K562 (cell line): ENCODE data around the gene NHS. TPM values are rescaled to one million over a fixed set of nuclear protein-coding genes. Genes with fewer than 3 reads are reported as not detected.

Source experiments
- ATAC-seq: fragments of 200-7000 bp; cut with Tn5 transposase; 3 replicates; pipeline ENCODE4 v1.9.1; 2020; ENCODE audit warnings: moderate library complexity
- BruUV-seq: library from RNA; stranded (reverse); fragments of 400-500 nt; replicated peaks from 2 replicates; lab custom pipeline; 2021; lab: Mats Ljungman, UMichigan
- CTCF ChIA-PET: fragments of 300-600 bp; formaldehyde crosslinking; extraction: SDS; loops from one replicate; lab custom pipeline; 2021; ENCODE audit warnings: low intra/inter-chr PET ratio; lab: Yijun Ruan, JAX
- POLR2A ChIA-PET: fragments of 300-600, 350-650 bp; sonication (Branson Sonifier 250); formaldehyde crosslinking; extraction: SDS; loops from one replicate; lab custom pipeline; 2021; ENCODE audit warnings: antibody characterized with exemption, inconsistent platforms; lab: Yijun Ruan, JAX
- DNase-seq, 4 experiments: peaks; one replicate each; pipeline versions ENCODE4 v3.0.0 to v3.0.0-alpha.2; 2011 to 2018; ENCODE audit warnings: low spot score in 3 of 4, mixed read lengths in 3 of 4; ENCODE audit errors: extremely low read depth in 1 of 4
- FAIRE-seq: peaks from 2 replicates; lab custom pipeline; 2011; peaks lifted over from hg19 to GRCh38; lab: Jason Lieb, UNC
- H2AFZ ChIP-seq: 2 replicates; pipeline ENCODE4 v1.6.0; 2011; ENCODE audit warnings: low read depth, low read length, control low read depth, inconsistent platforms
- H3K27ac ChIP-seq: fragments of 200-600 bp; 3 replicates; pipeline ENCODE4 v1.8.0; 2011; ENCODE audit warnings: low read depth, mild to moderate bottlenecking, control low read depth, inconsistent platforms, low read length, moderate library complexity, mixed read lengths; ENCODE audit errors: extremely low read depth
- H3K27me3 ChIP-seq, 2 experiments: fragments of 300-600 bp in 1 of 2; 2 replicates in 1 of 2; 3 replicates in 1 of 2; pipeline versions ENCODE4 v1.6.0 to v1.8.0; 2011; ENCODE audit warnings: inconsistent platforms in 2 of 2, low read length in 2 of 2, mild to moderate bottlenecking in 1 of 2, mixed read lengths in 1 of 2, moderate library complexity in 1 of 2; ENCODE audit not compliant: control insufficient read depth in 2 of 2, insufficient read depth in 2 of 2
- H3K36me3 ChIP-seq: fragments of 300-600 bp; 3 replicates; pipeline ENCODE4 v1.8.0; 2011; ENCODE audit warnings: mild to moderate bottlenecking, low read length, inconsistent platforms; ENCODE audit not compliant: control insufficient read depth, insufficient read depth
- H3K4me1 ChIP-seq, 2 experiments: fragments of 200-600 bp in 1 of 2; replicated peaks in 1 of 2; 2 replicates in 1 of 2; 3 replicates in 1 of 2; pipeline versions ENCODE4 v1.5.1 to v1.8.0; 2011; ENCODE audit warnings: inconsistent platforms in 2 of 2, low read length in 2 of 2, mild to moderate bottlenecking in 1 of 2, mixed read lengths in 1 of 2, moderate library complexity in 1 of 2; ENCODE audit not compliant: control insufficient read depth in 2 of 2, insufficient read depth in 2 of 2
- H3K4me2 ChIP-seq: 2 replicates; pipeline ENCODE4 v1.6.1; 2011; ENCODE audit warnings: low read length, control low read depth, inconsistent platforms, mixed read lengths; ENCODE audit not compliant: insufficient read depth
- H3K4me3 ChIP-seq: fragments of 200-600 bp; sonication (generic), shearing (Covaris generic); 2 replicates; pipeline ENCODE4 v1.5.1; 2016; ENCODE audit warnings: control low read depth, inconsistent platforms
- H3K79me2 ChIP-seq: fragments of 200-600 bp; 3 replicates; pipeline ENCODE4 v1.8.0; 2011; ENCODE audit warnings: low read length, inconsistent platforms; ENCODE audit not compliant: control insufficient read depth, insufficient read depth
- H3K9ac ChIP-seq, 2 experiments: 2 replicates each; pipeline versions ENCODE4 v1.6.0 to v1.6.1; 2011; ENCODE audit warnings: low read depth in 2 of 2, low read length in 2 of 2, control low read depth in 1 of 2, inconsistent platforms in 1 of 2, mild to moderate bottlenecking in 1 of 2, mixed read lengths in 1 of 2; ENCODE audit not compliant: insufficient read depth in 1 of 2
- H3K9me1 ChIP-seq: one replicate; pipeline ENCODE4 v1.6.0; 2011; ENCODE audit warnings: inconsistent platforms, mild to moderate bottlenecking, low read length, moderate library complexity; ENCODE audit not compliant: control insufficient read depth, insufficient read depth
- H3K9me3 ChIP-seq: replicated peaks from 2 replicates; pipeline ENCODE4 v1.5.1; 2011; ENCODE audit warnings: low read depth, low read length, inconsistent platforms; ENCODE audit not compliant: control insufficient read depth, insufficient read depth
- H4K20me1 ChIP-seq: replicated peaks from 2 replicates; pipeline ENCODE4 v1.6.1; 2011; ENCODE audit warnings: low read length, inconsistent platforms, mixed read lengths; ENCODE audit not compliant: control insufficient read depth, insufficient read depth
- FOXP1 ChIP-seq: sonication (generic); formaldehyde crosslinking; IDR thresholded peaks from 2 replicates; pipeline ENCODE4 v1.8.0; 2022; ENCODE audit warnings: mild to moderate bottlenecking, missing genetic modification reagents
- NFRKB ChIP-seq: fragments of 450-650 bp; IDR thresholded peaks from 2 replicates; pipeline ENCODE4 v1.6.1; 2016; ENCODE audit warnings: low read depth
- RBM25 ChIP-seq: fragments of 200-400 bp; formaldehyde crosslinking; IDR thresholded peaks from 2 replicates; pipeline ENCODE4 v1.6.1; 2018; ENCODE audit warnings: low read length, low read depth, moderate library complexity; ENCODE audit not compliant: severe bottlenecking
- RNF2 ChIP-seq: sonication (generic); IDR thresholded peaks from 2 replicates; pipeline ENCODE4 v1.6.1; 2016
- STAG1 ChIP-seq: sonication (generic); formaldehyde crosslinking; IDR thresholded peaks from 2 replicates; pipeline ENCODE4 v1.5.0; 2020; ENCODE audit warnings: missing genetic modification reagents, borderline replicate concordance
- TCFL5 ChIP-seq: fragments of 250-450 bp; sonication (Bioruptor Pico); conservative IDR thresholded peaks from 2 replicates; pipeline ENCODE4 v1.6.1; 2021; ENCODE audit warnings: mild to moderate bottlenecking, moderate library complexity, matching md5 sums
- ZFP36 ChIP-seq: fragments of 150-350 bp; IDR thresholded peaks from 2 replicates; pipeline ENCODE4 v1.6.1; 2018; ENCODE audit warnings: low read length, low read depth; ENCODE audit not compliant: partially characterized antibody
- ZNF124 ChIP-seq: sonication (generic); formaldehyde crosslinking; IDR thresholded peaks from 2 replicates; pipeline ENCODE4 v1.8.1; 2022; ENCODE audit warnings: missing genetic modification reagents
- ZNF551 ChIP-seq: fragments of 250-450 bp; sonication (Bioruptor Pico); IDR thresholded peaks from 2 replicates; pipeline ENCODE4 v1.5.0; 2021; ENCODE audit warnings: mild to moderate bottlenecking, moderate library complexity
- WGBS: fragments of 100-300 bp; shearing (Covaris generic); methylation state at CpG from one replicate; pipeline ENCODE4 v1.1.6; 2016; ENCODE audit warnings: low coverage, mixed read lengths; ENCODE audit not compliant: insufficient coverage; ENCODE audit errors: missing lambda C conversion rate; 5-methylcytosine and 5-hydroxymethylcytosine counted together
- in situ Hi-C: fragments of 300-500 bp; cut with MboI; formaldehyde crosslinking; loops from 4 replicates; pipeline ENCODE4 v1.15.0; 2018; ENCODE audit warnings: inconsistent platforms, mixed read lengths
- intact Hi-C: fragments of 100-400 bp; cut with micrococcal nuclease; formaldehyde crosslinking; loops from 2 replicates; pipeline ENCODE4 v1.14.2; 2022
- polyA plus RNA-seq, 8 experiments: library from polyadenylated mRNA; depleted of rRNA in 4 of 8; stranded (reverse) in 5 of 8; unstranded in 3 of 8; fragments of >200 nt; fragmentation: Nextera tagmentation in 2 of 8; fragmentation: Illumina TruSeq in 1 of 8; extraction: Ambion mirVana in 2 of 8; extraction: Trizol in 1 of 8; gene quantifications; 2 replicates each; pipeline versions ENCODE4 v1.2.1 to v1.2.3, GENCODE V29; 2011 to 2014; ENCODE audit warnings: inconsistent platforms in 1 of 8, missing spikeins in 1 of 8
- total RNA-seq, 7 experiments: library from RNA; depleted of rRNA in 6 of 7; stranded (reverse); fragments of >200 nt in 6 of 7; fragmentation: Illumina TruSeq in 2 of 7; extraction: Trizol in 2 of 7; gene quantifications; 2 replicates each; pipeline versions ENCODE4 v1.2.1 to v1.2.3, GENCODE V29; 2011 to 2021; ENCODE audit warnings: low replicate concordance in 1 of 7

Gene NHS
- total and polyA plus RNA-seq, 9 of the 15 experiments (the other 6 are each of a cell fraction or from before 2014, with no cell fraction given): 0.02 TPM; not detected in 8

DNA sequence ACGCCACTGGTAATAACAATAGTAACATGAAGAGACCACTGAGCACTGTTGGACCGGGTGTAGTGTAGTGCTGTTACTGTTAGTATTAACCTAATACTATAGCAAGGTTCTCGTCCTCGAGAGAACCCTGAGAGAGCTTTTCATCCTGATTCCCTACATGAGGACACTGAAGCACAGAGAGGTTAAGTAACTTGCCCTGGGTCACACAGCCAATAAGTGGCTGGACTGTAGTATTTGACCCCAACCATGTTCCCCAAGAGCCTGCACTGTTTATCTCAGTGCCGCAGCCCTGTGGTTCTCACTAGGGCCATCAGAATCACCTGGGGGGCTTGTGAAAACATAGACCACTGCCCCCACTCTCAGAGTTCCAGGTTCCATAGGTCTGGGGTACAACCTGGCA is 372.7 kb downstream of the NHS start:
- no peaks in the 10 kb centered on the region for H3K9me3 ChIP-seq
- H3K9me1 ChIP-seq: no peaks in the 10 kb centered on the region
- TF ChIP-seq NFRKB (no peak), TCFL5 (CRISPR knock-in tag) (no peak), ZNF551 (CRISPR knock-in tag) (no peak), ZFP36 (peak; percentile 36), RBM25 (peak; percentile 72), ZNF124 (CRISPR knock-in tag) (no peak), RNF2 (no peak), STAG1 (CRISPR knock-in tag) (no peak), FOXP1 (CRISPR knock-in tag) (no peak)
- TF ChIP-seq, all 486 proteins: peak for 2
- no peaks in the 10 kb centered on the region for H4K20me1 ChIP-seq
- H3K36me3 ChIP-seq: no peaks in the 10 kb centered on the region
- intact Hi-C loops (loop anchor here (5.0 kb wide), 2 partner anchors 630 to 1590 kb away; no protein-coding TSS in a partner anchor), in situ Hi-C loops (no loop called here)
- ChIA-PET POLR2A (no interaction called here), CTCF (no interaction called here)
- no peak for FAIRE-seq
- H3K4me1 ChIP-seq: no peaks in the 10 kb centered on the region
- BruUV-seq: no TSS peak
- no peaks in the 10 kb centered on the region for H3K27me3 ChIP-seq
- DNase-seq: no peak
- H3K27ac ChIP-seq: no peak overlapping the region
- H3K4me3 ChIP-seq: no peak overlapping the region
- no peak for ATAC-seq
- WGBS: 0% methylated on average over 5 of the region's 5 CpGs
- H3K9ac ChIP-seq: no peak overlapping the region
- H3K4me2 ChIP-seq: no peak overlapping the region
- H3K79me2 ChIP-seq: no peaks in the 10 kb centered on the region
- no peak overlapping the region for H2AFZ ChIP-seq
